Natural killer cell (primary cell): Measurements from ENCODE around the gene SLC44A4. TPM values are rescaled to one million over a fixed set of nuclear protein-coding genes. Genes with fewer than 3 reads are reported as not detected.

Experiments
- ATAC-seq, 3 donors: fragments of 150-1000 bp in 2 of 3; fragments of 200-7000 bp in 1 of 3; cut with Tn5 transposase; 1 replicate in 1 of 3; 2 replicates in 2 of 3; pipeline ENCODE4 v1.10.0; 2021; ENCODE audit warnings: mild to moderate bottlenecking in 2 of 3, moderate library complexity in 2 of 3
- DNase-seq, 2 donors: peaks; one replicate each; pipeline versions ENCODE4 v3.0.0 to v3.0.0-alpha.2; 2013 to 2021; ENCODE audit warnings: mixed read lengths in 1 of 2
- H3K27ac ChIP-seq: one replicate; pipeline ENCODE4 v1.5.1; 2013; ENCODE audit warnings: mild to moderate bottlenecking, low read length
- H3K27me3 ChIP-seq: one replicate; pipeline ENCODE4 v1.6.1; 2013; ENCODE audit warnings: low read length; ENCODE audit not compliant: control insufficient read depth, insufficient read depth
- H3K36me3 ChIP-seq: one replicate; pipeline ENCODE4 v1.6.1; 2013; ENCODE audit warnings: low read length; ENCODE audit not compliant: control insufficient read depth, insufficient read depth
- H3K4me1 ChIP-seq: one replicate; pipeline ENCODE4 v1.6.1; 2013; ENCODE audit warnings: low read length; ENCODE audit not compliant: control insufficient read depth, insufficient read depth
- H3K4me3 ChIP-seq: one replicate; pipeline ENCODE4 v1.5.1; 2013; ENCODE audit warnings: low read length
- H3K9me3 ChIP-seq: one replicate; pipeline ENCODE4 v1.6.1; 2013; ENCODE audit warnings: low read length; ENCODE audit not compliant: control insufficient read depth, insufficient read depth
- H3K27ac Mint-ChIP-seq, 2 donors: one replicate each; pipeline ENCODE4 v1.8.0; 2022; ENCODE audit warnings: mild to moderate bottlenecking in 2 of 2, mixed read lengths in 2 of 2, moderate library complexity in 1 of 2
- H3K27me3 Mint-ChIP-seq, 2 donors: one replicate each; pipeline ENCODE4 v1.8.0; 2022; ENCODE audit warnings: low read depth in 2 of 2, mixed read lengths in 2 of 2
- H3K36me3 Mint-ChIP-seq: one replicate; pipeline ENCODE4 v1.8.0; 2022; ENCODE audit warnings: mixed read lengths
- H3K4me1 Mint-ChIP-seq, 2 donors: one replicate each; pipeline ENCODE4 v1.8.0; 2022; ENCODE audit warnings: mixed read lengths in 2 of 2
- H3K4me3 Mint-ChIP-seq: one replicate; pipeline ENCODE4 v1.8.0; 2022; ENCODE audit warnings: mild to moderate bottlenecking, moderate library complexity, mixed read lengths
- H3K9me3 Mint-ChIP-seq, 2 donors: one replicate each; pipeline ENCODE4 v1.8.0; 2022; ENCODE audit warnings: mixed read lengths in 2 of 2
- WGBS: methylation state at CpG from one replicate; pipeline ENCODE4 v1.1.7; 2013; ENCODE audit warnings: missing lambda C conversion rate; ENCODE audit not compliant: insufficient coverage; 5-methylcytosine and 5-hydroxymethylcytosine counted together
- intact Hi-C: fragments of 100-400 bp; cut with micrococcal nuclease; formaldehyde crosslinking; loops from one replicate; pipeline ENCODE4 v1.14.2; 2022
- total RNA-seq, 4 donors: library from RNA; stranded (reverse); fragments of 120-200 nt in 1 of 4; gene quantifications; one replicate each; pipeline versions ENCODE4 v1.2.3 to v1.2.4, GENCODE V29; 2013 to 2022
- TF ChIP-seq, protein P1 (sequence below): fragments of 200-600 bp; IDR thresholded peaks from one replicate; pipeline ENCODE4 v1.8.0; 2022; ENCODE audit warnings: antibody characterized with exemption

Gene SLC44A4
- total RNA-seq, 3 donors from 2014 or later (not counting 1 experiment from before 2014, with no cell fraction given): 0.48 TPM; not detected in 2

DNA sequence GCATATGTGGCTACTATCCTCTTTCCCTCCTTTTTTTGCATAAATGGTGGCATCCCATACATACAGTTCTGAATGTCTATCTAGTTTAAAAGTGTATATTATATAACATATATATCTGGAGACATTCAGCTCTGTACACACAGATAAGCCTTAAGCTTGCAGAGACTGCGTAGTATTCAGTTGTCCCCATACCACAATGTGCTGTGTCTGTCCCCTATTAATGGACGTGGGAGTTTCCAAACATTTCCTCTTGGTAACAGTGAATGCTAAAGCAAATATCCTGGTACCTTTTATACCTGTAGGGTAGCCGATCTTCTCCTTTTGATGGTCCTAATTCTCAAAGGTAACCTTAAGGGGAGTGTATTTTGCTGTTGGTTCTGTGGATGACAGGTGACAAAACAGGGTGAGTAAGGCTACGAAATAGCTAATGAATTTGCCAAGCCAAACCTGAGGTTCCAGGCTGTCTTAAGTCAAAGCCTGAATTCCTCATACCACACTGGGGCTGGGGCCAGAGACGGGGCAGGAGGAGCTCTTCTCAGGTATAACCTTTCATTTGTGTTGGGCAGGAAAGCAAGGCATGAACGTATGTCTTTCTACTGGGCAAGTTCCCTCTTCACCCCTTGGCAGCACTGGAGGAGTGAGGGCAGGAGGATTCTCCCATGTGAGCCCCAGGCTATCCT lies 41.0 kb upstream of the SLC44A4 start:
- Mint-ChIP-seq H3K4me1 (no peaks in the 10 kb centered on the region), H3K36me3 (no peaks in the 10 kb centered on the region), H3K9me3 (no peaks in the 10 kb centered on the region), H3K27ac (no peak overlapping the region), H3K27me3 (peaks cover 4 to 10% of the 10 kb centered on the region in 2 donors), H3K4me3 (no peak overlapping the region)
- no peaks in the 10 kb centered on the region for H3K36me3 ChIP-seq
- WGBS: 87% methylated on average over 6 of the region's 6 CpGs
- H3K9me3 ChIP-seq: no peaks in the 10 kb centered on the region
- no peaks in the 10 kb centered on the region for H3K27me3 ChIP-seq
- H3K27ac ChIP-seq: no peak overlapping the region
- TF ChIP-seq, protein P1, sequence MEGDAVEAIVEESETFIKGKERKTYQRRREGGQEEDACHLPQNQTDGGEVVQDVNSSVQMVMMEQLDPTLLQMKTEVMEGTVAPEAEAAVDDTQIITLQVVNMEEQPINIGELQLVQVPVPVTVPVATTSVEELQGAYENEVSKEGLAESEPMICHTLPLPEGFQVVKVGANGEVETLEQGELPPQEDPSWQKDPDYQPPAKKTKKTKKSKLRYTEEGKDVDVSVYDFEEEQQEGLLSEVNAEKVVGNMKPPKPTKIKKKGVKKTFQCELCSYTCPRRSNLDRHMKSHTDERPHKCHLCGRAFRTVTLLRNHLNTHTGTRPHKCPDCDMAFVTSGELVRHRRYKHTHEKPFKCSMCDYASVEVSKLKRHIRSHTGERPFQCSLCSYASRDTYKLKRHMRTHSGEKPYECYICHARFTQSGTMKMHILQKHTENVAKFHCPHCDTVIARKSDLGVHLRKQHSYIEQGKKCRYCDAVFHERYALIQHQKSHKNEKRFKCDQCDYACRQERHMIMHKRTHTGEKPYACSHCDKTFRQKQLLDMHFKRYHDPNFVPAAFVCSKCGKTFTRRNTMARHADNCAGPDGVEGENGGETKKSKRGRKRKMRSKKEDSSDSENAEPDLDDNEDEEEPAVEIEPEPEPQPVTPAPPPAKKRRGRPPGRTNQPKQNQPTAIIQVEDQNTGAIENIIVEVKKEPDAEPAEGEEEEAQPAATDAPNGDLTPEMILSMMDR: no peak
- no peaks in the 10 kb centered on the region for H3K4me1 ChIP-seq
- DNase-seq (no peak), ATAC-seq (no peak)
- H3K4me3 ChIP-seq: no peak overlapping the region
- intact Hi-C loops: no loop called here

DNA sequence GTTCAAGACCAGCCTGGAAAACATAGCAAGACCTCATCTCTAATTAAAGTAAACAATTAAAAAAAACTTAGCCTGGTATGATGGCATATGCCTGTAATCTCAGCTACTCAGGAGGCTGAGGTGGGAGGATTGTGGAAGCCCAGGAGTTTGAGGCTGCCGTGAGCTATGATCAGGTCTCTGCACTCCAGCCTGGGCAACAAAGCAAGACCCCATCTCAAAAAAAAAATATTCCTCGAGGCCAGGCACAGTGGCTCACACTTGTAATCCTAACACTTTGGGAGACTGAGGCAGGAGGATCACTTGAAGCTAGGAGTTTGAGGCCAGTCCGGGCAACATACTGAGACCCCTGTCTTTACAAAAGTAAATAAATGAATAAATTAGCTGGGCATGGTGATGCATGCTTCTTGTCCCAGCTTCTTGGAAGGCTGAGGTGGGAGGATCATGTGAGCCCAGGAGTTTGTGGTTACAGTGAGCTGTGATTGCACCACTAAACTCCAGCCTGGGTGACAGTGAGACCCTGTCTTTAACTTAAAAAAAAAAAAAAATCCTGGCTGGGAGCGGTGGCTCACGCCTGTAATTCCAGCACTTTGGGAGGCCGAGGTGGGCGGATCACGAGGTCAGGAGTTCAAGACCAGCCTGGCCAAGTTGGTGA lies 39.4 kb upstream of the SLC44A4 start:
- intact Hi-C loops: no loop called here
- no peaks in the 10 kb centered on the region for H3K9me3 ChIP-seq
- Mint-ChIP-seq H3K27ac (no peak overlapping the region), H3K9me3 (no peaks in the 10 kb centered on the region), H3K27me3 (peaks cover 4 to 10% of the 10 kb centered on the region in 2 donors), H3K4me3 (no peak overlapping the region), H3K36me3 (no peaks in the 10 kb centered on the region), H3K4me1 (no peaks in the 10 kb centered on the region)
- no peak for ATAC-seq
- no peaks in the 10 kb centered on the region for H3K4me1 ChIP-seq
- DNase-seq: no peak
- 91% methylated on average over 8 of the region's 8 CpGs for WGBS
- H3K27ac ChIP-seq: no peak overlapping the region
- no peaks in the 10 kb centered on the region for H3K27me3 ChIP-seq
- TF ChIP-seq, protein P1: no peak
- H3K4me3 ChIP-seq: no peak overlapping the region
- H3K36me3 ChIP-seq: no peaks in the 10 kb centered on the region

DNA sequence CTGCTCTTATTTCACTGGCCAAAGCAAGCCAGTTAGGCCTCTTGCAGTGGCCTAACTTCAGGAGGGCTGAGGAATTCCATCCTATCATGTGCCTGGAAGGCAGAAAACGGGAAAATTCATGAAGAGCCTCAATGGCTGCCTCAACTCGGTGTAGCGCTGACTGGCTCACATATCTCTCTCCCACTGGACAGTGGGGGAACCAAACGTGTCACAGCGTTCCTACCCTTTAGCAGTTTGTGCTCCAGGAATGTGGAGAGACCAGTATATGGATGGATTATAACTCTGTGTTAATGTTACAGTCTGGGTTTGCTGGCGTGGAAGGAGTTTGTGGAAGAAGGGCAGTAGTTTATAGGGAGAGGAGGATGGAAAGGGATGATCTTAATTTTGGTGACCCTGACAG lies 37.0 kb upstream of the SLC44A4 start:
- no peak overlapping the region for H3K27ac ChIP-seq
- no peaks in the 10 kb centered on the region for H3K36me3 ChIP-seq
- no peak overlapping the region for H3K4me3 ChIP-seq
- DNase-seq (no peak), ATAC-seq (no peak)
- H3K27me3 ChIP-seq: no peaks in the 10 kb centered on the region
- no peaks in the 10 kb centered on the region for H3K9me3 ChIP-seq
- Mint-ChIP-seq H3K9me3 (no peaks in the 10 kb centered on the region), H3K27ac (no peak overlapping the region), H3K4me1 (no peaks in the 10 kb centered on the region), H3K36me3 (no peaks in the 10 kb centered on the region), H3K4me3 (no peak overlapping the region), H3K27me3 (peaks cover 7 to 10% of the 10 kb centered on the region in 2 donors)
- intact Hi-C loops: no loop called here
- no peaks in the 10 kb centered on the region for H3K4me1 ChIP-seq
- TF ChIP-seq, protein P1: no peak
- 89% methylated on average over 6 of the region's 6 CpGs for WGBS
